Loucy (cell line): ENCODE measurements around the gene NAT8L.

Experiments
- EZH2phosphoT487 ChIP-seq: fragments of 200-600 bp; IDR thresholded peaks from 2 replicates; pipeline ENCODE4 v1.6.1; 2018; ENCODE audit warnings: antibody characterized with exemption, mild to moderate bottlenecking, moderate library complexity, borderline replicate concordance
- TF ChIP-seq, protein P1 (sequence below): fragments of 200-600 bp; sonication (generic); conservative IDR thresholded peaks from 2 replicates; pipeline ENCODE4 v1.5.1; 2014; ENCODE audit warnings: mild to moderate bottlenecking, antibody characterized with exemption, low read length

DNA sequence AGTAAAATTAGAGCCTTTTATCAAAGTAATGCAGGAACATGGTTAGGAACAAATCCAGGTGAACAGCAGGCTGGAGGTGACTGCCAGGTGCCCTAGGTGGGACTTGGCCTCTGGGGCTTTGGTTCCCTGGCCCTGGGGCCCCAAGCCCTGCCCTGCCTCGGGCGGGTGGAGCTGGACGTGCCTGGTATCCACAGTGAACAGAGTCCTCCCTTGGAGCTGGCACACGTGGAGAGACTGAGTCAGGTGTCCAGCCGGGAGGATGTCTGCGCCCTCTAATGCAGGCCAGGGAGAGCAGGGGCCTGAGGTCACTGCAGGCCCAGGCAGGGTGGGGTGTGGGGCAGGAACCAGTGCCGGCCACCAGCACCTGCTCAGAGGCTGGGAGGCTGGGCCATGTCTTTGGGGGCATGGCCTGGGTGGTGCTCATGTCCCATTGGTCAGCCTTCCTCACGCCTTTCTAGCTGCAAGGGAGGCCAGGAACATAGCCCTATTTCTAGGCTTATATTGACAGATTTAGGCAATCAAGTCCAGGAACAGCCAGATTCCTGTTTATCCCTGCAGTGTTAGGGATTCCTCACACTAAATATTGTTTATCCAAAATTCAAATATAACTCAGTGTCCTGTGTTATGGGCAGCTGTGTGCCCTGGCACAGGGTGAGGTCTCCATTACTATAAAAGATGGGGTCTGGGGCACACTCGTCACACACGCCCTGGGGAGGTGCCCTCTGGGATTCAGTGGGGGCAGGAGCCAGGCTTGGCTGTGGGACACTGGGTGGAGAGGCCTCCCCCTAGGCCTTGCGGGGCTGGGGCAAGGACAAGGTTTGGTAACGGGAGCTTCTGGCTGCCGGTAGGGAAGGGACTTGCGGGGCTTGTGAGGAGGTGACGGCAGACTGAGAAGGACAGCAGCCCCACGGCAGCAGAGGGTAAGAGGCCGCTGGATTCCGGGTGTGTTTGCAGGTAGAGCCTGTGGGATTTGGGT lies 14.3 kb upstream of the NAT8L start:
- TF ChIP-seq, protein P1, sequence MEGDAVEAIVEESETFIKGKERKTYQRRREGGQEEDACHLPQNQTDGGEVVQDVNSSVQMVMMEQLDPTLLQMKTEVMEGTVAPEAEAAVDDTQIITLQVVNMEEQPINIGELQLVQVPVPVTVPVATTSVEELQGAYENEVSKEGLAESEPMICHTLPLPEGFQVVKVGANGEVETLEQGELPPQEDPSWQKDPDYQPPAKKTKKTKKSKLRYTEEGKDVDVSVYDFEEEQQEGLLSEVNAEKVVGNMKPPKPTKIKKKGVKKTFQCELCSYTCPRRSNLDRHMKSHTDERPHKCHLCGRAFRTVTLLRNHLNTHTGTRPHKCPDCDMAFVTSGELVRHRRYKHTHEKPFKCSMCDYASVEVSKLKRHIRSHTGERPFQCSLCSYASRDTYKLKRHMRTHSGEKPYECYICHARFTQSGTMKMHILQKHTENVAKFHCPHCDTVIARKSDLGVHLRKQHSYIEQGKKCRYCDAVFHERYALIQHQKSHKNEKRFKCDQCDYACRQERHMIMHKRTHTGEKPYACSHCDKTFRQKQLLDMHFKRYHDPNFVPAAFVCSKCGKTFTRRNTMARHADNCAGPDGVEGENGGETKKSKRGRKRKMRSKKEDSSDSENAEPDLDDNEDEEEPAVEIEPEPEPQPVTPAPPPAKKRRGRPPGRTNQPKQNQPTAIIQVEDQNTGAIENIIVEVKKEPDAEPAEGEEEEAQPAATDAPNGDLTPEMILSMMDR = no peak
- no peak for TF ChIP-seq EZH2phosphoT487
